HEK293 (cell line): Measurements from ENCODE around the gene ATAT1.
A peak's percentile ranks its signal among the peaks of the same experiment; 100 is the strongest.

Experiments
- GLI4 ChIP-seq: fragments of 450-650 bp; formaldehyde crosslinking; IDR thresholded peaks from 2 replicates; pipeline ENCODE4 v1.5.1; 2016; ENCODE audit warnings: missing biosample characterization, missing genetic modification characterization
- OSR2 ChIP-seq: fragments of 450-650 bp; formaldehyde crosslinking; IDR thresholded peaks from 2 replicates; pipeline ENCODE4 v1.5.1; 2016; ENCODE audit warnings: missing biosample characterization, missing genetic modification characterization
- OVOL3 ChIP-seq: fragments of 450-650 bp; formaldehyde crosslinking; IDR thresholded peaks from 2 replicates; pipeline ENCODE4 v1.5.1; 2016; ENCODE audit warnings: missing biosample characterization, missing genetic modification characterization
- RBAK ChIP-seq: fragments of 450-650 bp; formaldehyde crosslinking; IDR thresholded peaks from 2 replicates; pipeline ENCODE4 v1.5.1; 2016; ENCODE audit warnings: missing biosample characterization, missing genetic modification characterization
- SCRT2 ChIP-seq: fragments of 450-650 bp; formaldehyde crosslinking; IDR thresholded peaks from 2 replicates; pipeline ENCODE4 v1.5.1; 2016; ENCODE audit warnings: missing biosample characterization, missing genetic modification characterization
- YY2 ChIP-seq: fragments of 450-650 bp; formaldehyde crosslinking; IDR thresholded peaks from 2 replicates; pipeline ENCODE4 v1.5.1; 2016; ENCODE audit warnings: missing biosample characterization, missing genetic modification characterization
- ZBTB17 ChIP-seq: fragments of 450-650 bp; formaldehyde crosslinking; IDR thresholded peaks from 2 replicates; pipeline ENCODE4 v1.5.1; 2016; ENCODE audit warnings: missing biosample characterization, missing genetic modification characterization
- ZBTB8A ChIP-seq: fragments of 450-650 bp; formaldehyde crosslinking; IDR thresholded peaks from 2 replicates; pipeline ENCODE4 v1.5.1; 2016; ENCODE audit warnings: missing biosample characterization, missing genetic modification characterization
- ZFP37 ChIP-seq: fragments of 450-650 bp; formaldehyde crosslinking; IDR thresholded peaks from 2 replicates; pipeline ENCODE4 v1.5.1; 2016; ENCODE audit warnings: missing biosample characterization, missing genetic modification characterization
- ZFP69B ChIP-seq: fragments of 450-650 bp; formaldehyde crosslinking; IDR thresholded peaks from 2 replicates; pipeline ENCODE4 v1.5.1; 2016; ENCODE audit warnings: missing biosample characterization, missing genetic modification characterization
- ZNF16 ChIP-seq: fragments of 450-650 bp; formaldehyde crosslinking; IDR thresholded peaks from 2 replicates; pipeline ENCODE4 v1.5.1; 2016; ENCODE audit warnings: low read depth, missing biosample characterization, missing genetic modification characterization
- ZNF2 ChIP-seq: fragments of 450-650 bp; formaldehyde crosslinking; IDR thresholded peaks from 2 replicates; pipeline ENCODE4 v1.5.1; 2016; ENCODE audit warnings: missing biosample characterization, missing genetic modification characterization
- ZNF211 ChIP-seq: fragments of 450-650 bp; formaldehyde crosslinking; IDR thresholded peaks from 2 replicates; pipeline ENCODE4 v1.5.1; 2016; ENCODE audit warnings: low read depth, missing biosample characterization, missing genetic modification characterization
- ZNF221 ChIP-seq: fragments of 450-650 bp; formaldehyde crosslinking; IDR thresholded peaks from 2 replicates; pipeline ENCODE4 v1.5.1; 2017; ENCODE audit warnings: missing biosample characterization, missing genetic modification characterization, borderline replicate concordance
- ZNF292 ChIP-seq: fragments of 450-650 bp; formaldehyde crosslinking; IDR thresholded peaks from 2 replicates; pipeline ENCODE4 v1.5.1; 2016; ENCODE audit warnings: low read depth, missing biosample characterization, missing genetic modification characterization, borderline replicate concordance
- ZNF302 ChIP-seq: fragments of 450-650 bp; formaldehyde crosslinking; IDR thresholded peaks from 2 replicates; pipeline ENCODE4 v1.5.1; 2016; ENCODE audit warnings: missing biosample characterization, missing genetic modification characterization, low read depth
- ZNF324 ChIP-seq: fragments of 450-650 bp; formaldehyde crosslinking; IDR thresholded peaks from 2 replicates; pipeline ENCODE4 v1.5.1; 2016; ENCODE audit warnings: missing biosample characterization, missing genetic modification characterization
- ZNF354C ChIP-seq: fragments of 450-650 bp; formaldehyde crosslinking; IDR thresholded peaks from 2 replicates; pipeline ENCODE4 v1.5.1; 2016; ENCODE audit warnings: missing biosample characterization, missing genetic modification characterization, low read depth, borderline replicate concordance
- ZNF426 ChIP-seq: fragments of 450-650 bp; formaldehyde crosslinking; IDR thresholded peaks from 2 replicates; pipeline ENCODE4 v1.5.1; 2017; ENCODE audit warnings: missing biosample characterization, missing genetic modification characterization, mild to moderate bottlenecking, inconsistent platforms, moderate library complexity
- ZNF433 ChIP-seq: fragments of 450-650 bp; formaldehyde crosslinking; IDR thresholded peaks from 2 replicates; pipeline ENCODE4 v1.5.1; 2016; ENCODE audit warnings: missing biosample characterization, missing genetic modification characterization, low read depth
- ZNF548 ChIP-seq: fragments of 450-650 bp; formaldehyde crosslinking; IDR thresholded peaks from 2 replicates; pipeline ENCODE4 v1.5.1; 2016; ENCODE audit warnings: missing biosample characterization, missing genetic modification characterization
- ZNF555 ChIP-seq: fragments of 450-650 bp; formaldehyde crosslinking; conservative IDR thresholded peaks from 2 replicates; pipeline ENCODE4 v1.5.1; 2017; ENCODE audit warnings: missing biosample characterization, mild to moderate bottlenecking, missing genetic modification characterization, inconsistent platforms
- ZNF558 ChIP-seq: fragments of 450-650 bp; formaldehyde crosslinking; IDR thresholded peaks from 2 replicates; pipeline ENCODE4 v1.5.1; 2016; ENCODE audit warnings: missing biosample characterization, missing genetic modification characterization
- ZNF791 ChIP-seq: fragments of 450-650 bp; formaldehyde crosslinking; IDR thresholded peaks from 2 replicates; pipeline ENCODE4 v1.5.1; 2016; ENCODE audit warnings: missing biosample characterization, missing genetic modification characterization
- ZNF843 ChIP-seq: fragments of 450-650 bp; formaldehyde crosslinking; IDR thresholded peaks from 2 replicates; pipeline ENCODE4 v1.5.1; 2016; ENCODE audit warnings: missing biosample characterization, missing genetic modification characterization
- TF ChIP-seq, protein P1 (sequence below): fragments of 450-650 bp; IDR thresholded peaks from 2 replicates; pipeline ENCODE4 v1.5.1; 2018; ENCODE audit warnings: missing biosample characterization, mild to moderate bottlenecking, missing genetic modification characterization
- TF ChIP-seq, protein P2 (sequence below): fragments of 450-650 bp; formaldehyde crosslinking; IDR thresholded peaks from 2 replicates; pipeline ENCODE4; 2016; ENCODE audit warnings: missing biosample characterization, missing genetic modification characterization
- TF ChIP-seq, protein P3 (sequence below): fragments of 450-650 bp; formaldehyde crosslinking; IDR thresholded peaks from 2 replicates; pipeline ENCODE4 v1.5.1; 2016; ENCODE audit warnings: missing biosample characterization, missing genetic modification characterization
- TF ChIP-seq, protein P4 (sequence below): fragments of 450-650 bp; formaldehyde crosslinking; IDR thresholded peaks from 2 replicates; pipeline ENCODE4 v1.5.0; 2017; ENCODE audit warnings: missing biosample characterization, missing genetic modification characterization, borderline replicate concordance
- TF ChIP-seq, protein P5 (sequence below): fragments of 450-650 bp; formaldehyde crosslinking; IDR thresholded peaks from 2 replicates; pipeline ENCODE4 v1.5.1; 2016; ENCODE audit warnings: missing biosample characterization, missing genetic modification characterization, low read depth

Gene ATAT1

DNA sequence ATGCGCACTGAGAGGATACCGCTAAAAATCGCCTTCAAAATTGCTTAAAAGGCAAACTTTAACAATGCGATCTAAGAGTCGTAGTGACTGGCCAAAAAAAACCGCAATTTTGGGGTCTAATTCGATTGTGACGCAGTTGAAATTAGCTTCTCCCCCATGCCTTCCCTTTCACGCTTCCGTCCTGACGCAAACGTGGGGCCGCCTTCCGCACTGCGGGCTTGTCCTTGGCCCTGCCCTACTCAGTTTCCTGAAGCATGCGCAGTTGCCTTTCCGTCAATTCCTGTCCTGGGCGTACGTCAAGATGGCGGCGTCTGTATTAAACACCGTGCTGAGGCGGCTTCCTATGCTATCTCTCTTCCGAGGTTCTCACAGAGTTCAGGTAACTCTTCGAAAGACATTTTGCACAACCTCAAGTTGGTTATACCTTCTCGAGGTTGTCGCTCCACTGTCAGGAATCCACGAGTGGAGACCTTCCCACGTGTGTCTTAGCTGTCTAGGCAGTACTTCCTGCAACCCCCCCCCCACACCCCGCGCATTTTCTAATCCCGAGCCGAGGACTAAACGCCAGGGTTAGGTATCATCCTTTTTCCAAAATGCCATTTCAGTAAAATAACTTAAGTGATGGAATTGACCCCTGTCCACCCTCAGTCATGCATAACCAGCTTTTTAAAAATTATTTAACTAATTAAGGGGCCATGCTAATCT is 9.0 kb upstream of the ATAT1 start, which contains the start of gene MRPS18B (continued):
- TF ChIP-seq, protein P1, sequence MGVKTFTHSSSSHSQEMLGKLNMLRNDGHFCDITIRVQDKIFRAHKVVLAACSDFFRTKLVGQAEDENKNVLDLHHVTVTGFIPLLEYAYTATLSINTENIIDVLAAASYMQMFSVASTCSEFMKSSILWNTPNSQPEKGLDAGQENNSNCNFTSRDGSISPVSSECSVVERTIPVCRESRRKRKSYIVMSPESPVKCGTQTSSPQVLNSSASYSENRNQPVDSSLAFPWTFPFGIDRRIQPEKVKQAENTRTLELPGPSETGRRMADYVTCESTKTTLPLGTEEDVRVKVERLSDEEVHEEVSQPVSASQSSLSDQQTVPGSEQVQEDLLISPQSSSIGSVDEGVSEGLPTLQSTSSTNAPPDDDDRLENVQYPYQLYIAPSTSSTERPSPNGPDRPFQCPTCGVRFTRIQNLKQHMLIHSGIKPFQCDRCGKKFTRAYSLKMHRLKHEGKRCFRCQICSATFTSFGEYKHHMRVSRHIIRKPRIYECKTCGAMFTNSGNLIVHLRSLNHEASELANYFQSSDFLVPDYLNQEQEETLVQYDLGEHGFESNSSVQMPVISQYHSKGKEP (tag by site-specific recombination), result no peak
- 0 out of 2 replicates have a peak, but pooled peaks have one; percentile 9 for TF ChIP-seq ZBTB8A (tag by site-specific recombination)
- TF ChIP-seq, protein P2, sequence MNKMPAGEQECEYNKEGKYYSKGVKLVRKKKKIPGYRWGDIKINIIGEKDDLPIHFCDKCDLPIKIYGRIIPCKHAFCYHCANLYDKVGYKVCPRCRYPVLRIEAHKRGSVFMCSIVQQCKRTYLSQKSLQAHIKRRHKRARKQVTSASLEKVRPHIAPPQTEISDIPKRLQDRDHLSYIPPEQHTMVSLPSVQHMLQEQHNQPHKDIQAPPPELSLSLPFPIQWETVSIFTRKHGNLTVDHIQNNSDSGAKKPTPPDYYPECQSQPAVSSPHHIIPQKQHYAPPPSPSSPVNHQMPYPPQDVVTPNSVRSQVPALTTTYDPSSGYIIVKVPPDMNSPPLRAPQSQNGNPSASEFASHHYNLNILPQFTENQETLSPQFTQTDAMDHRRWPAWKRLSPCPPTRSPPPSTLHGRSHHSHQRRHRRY, result no peak
- TF ChIP-seq, protein P3, sequence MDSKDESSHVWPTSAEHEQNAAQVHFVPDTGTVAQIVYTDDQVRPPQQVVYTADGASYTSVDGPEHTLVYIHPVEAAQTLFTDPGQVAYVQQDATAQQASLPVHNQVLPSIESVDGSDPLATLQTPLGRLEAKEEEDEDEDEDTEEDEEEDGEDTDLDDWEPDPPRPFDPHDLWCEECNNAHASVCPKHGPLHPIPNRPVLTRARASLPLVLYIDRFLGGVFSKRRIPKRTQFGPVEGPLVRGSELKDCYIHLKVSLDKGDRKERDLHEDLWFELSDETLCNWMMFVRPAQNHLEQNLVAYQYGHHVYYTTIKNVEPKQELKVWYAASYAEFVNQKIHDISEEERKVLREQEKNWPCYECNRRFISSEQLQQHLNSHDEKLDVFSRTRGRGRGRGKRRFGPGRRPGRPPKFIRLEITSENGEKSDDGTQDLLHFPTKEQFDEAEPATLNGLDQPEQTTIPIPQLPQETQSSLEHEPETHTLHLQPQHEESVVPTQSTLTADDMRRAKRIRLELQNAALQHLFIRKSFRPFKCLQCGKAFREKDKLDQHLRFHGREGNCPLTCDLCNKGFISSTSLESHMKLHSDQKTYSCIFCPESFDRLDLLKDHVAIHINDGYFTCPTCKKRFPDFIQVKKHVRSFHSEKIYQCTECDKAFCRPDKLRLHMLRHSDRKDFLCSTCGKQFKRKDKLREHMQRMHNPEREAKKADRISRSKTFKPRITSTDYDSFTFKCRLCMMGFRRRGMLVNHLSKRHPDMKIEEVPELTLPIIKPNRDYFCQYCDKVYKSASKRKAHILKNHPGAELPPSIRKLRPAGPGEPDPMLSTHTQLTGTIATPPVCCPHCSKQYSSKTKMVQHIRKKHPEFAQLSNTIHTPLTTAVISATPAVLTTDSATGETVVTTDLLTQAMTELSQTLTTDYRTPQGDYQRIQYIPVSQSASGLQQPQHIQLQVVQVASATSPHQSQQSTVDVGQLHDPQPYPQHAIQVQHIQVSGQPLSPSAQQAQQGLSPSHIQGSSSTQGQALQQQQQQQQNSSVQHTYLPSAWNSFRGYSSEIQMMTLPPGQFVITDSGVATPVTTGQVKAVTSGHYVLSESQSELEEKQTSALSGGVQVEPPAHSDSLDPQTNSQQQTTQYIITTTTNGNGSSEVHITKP, result peak; percentile 82
- TF ChIP-seq ZNF354C (tag by site-specific recombination), result no peak
- TF ChIP-seq ZNF555 (tag by site-specific recombination), result no peak
- TF ChIP-seq ZNF16 (tag by site-specific recombination), result no peak
- no peak for TF ChIP-seq ZNF302 (tag by site-specific recombination)
- TF ChIP-seq ZNF791, result no peak
- no peak for TF ChIP-seq ZNF221 (tag by site-specific recombination)
- TF ChIP-seq YY2 (tag by site-specific recombination), result peak; percentile 85
- TF ChIP-seq ZNF548 (tag by site-specific recombination), result no peak
- peak; percentile 95 for TF ChIP-seq ZFP37 (tag by site-specific recombination)
- 0 out of 2 replicates have a peak, but pooled peaks have one; percentile 9 for TF ChIP-seq ZNF433 (tag by site-specific recombination)
- TF ChIP-seq ZFP69B, result 0 out of 2 replicates have a peak, but pooled peaks have one; percentile 48
- peak; percentile 67 for TF ChIP-seq ZBTB17 (tag by site-specific recombination)
- no peak for TF ChIP-seq ZNF426 (tag by site-specific recombination)
- TF ChIP-seq RBAK (tag by site-specific recombination), result no peak
- TF ChIP-seq OVOL3, result no peak
- TF ChIP-seq ZNF292 (tag by site-specific recombination), result no peak
- TF ChIP-seq ZNF211 (tag by site-specific recombination), result no peak
- TF ChIP-seq ZNF324 (tag by site-specific recombination), result no peak; the same call in none of the 2 replicates
- TF ChIP-seq ZNF558, result 0 out of 2 replicates have a peak, but pooled peaks have one; percentile 41
- TF ChIP-seq SCRT2 (tag by site-specific recombination), result 0 out of 2 replicates have a peak, but pooled peaks have one; percentile 18
- peak; percentile 84 for TF ChIP-seq ZNF2 (tag by site-specific recombination)
- peak; percentile 45; the same call in 1 of the 2 replicates for TF ChIP-seq ZNF843 (tag by site-specific recombination)
- no peak for TF ChIP-seq GLI4
- no peak; the same call in 1 of the 2 replicates for TF ChIP-seq OSR2
- TF ChIP-seq, protein P4, sequence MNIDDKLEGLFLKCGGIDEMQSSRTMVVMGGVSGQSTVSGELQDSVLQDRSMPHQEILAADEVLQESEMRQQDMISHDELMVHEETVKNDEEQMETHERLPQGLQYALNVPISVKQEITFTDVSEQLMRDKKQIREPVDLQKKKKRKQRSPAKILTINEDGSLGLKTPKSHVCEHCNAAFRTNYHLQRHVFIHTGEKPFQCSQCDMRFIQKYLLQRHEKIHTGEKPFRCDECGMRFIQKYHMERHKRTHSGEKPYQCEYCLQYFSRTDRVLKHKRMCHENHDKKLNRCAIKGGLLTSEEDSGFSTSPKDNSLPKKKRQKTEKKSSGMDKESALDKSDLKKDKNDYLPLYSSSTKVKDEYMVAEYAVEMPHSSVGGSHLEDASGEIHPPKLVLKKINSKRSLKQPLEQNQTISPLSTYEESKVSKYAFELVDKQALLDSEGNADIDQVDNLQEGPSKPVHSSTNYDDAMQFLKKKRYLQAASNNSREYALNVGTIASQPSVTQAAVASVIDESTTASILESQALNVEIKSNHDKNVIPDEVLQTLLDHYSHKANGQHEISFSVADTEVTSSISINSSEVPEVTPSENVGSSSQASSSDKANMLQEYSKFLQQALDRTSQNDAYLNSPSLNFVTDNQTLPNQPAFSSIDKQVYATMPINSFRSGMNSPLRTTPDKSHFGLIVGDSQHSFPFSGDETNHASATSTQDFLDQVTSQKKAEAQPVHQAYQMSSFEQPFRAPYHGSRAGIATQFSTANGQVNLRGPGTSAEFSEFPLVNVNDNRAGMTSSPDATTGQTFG (tag by site-specific recombination), result no peak
- TF ChIP-seq, protein P5, sequence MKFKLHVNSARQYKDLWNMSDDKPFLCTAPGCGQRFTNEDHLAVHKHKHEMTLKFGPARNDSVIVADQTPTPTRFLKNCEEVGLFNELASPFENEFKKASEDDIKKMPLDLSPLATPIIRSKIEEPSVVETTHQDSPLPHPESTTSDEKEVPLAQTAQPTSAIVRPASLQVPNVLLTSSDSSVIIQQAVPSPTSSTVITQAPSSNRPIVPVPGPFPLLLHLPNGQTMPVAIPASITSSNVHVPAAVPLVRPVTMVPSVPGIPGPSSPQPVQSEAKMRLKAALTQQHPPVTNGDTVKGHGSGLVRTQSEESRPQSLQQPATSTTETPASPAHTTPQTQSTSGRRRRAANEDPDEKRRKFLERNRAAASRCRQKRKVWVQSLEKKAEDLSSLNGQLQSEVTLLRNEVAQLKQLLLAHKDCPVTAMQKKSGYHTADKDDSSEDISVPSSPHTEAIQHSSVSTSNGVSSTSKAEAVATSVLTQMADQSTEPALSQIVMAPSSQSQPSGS, result no peak
